H9 (cell line): Measurements from ENCODE around the gene LRP2BP. TPM values are rescaled to one million over a fixed set of nuclear protein-coding genes. Genes with fewer than 3 reads are reported as not detected.

ENCODE experiments used
- DNase-seq: peaks from one replicate; pipeline ENCODE4 v3.0.0-alpha.2; 2017
- H2AFZ ChIP-seq: one replicate; pipeline ENCODE4 v1.6.1; 2013; ENCODE audit warnings: mild to moderate bottlenecking, low read length, control low read depth, moderate library complexity
- H2AK5ac ChIP-seq: 2 replicates; pipeline ENCODE4 v1.6.1; 2013; ENCODE audit warnings: low read length, control low read depth, mixed read lengths; ENCODE audit not compliant: insufficient read length
- H2BK120ac ChIP-seq: one replicate; pipeline ENCODE4 v1.6.1; 2013; ENCODE audit warnings: low read depth, mild to moderate bottlenecking, low read length, control low read depth, inconsistent platforms; ENCODE audit not compliant: poor library complexity, severe bottlenecking
- H2BK12ac ChIP-seq: 2 replicates; pipeline ENCODE4 v1.6.1; 2013; ENCODE audit warnings: low read length, control low read depth, mixed read lengths, low read depth; ENCODE audit not compliant: insufficient read length
- H2BK15ac ChIP-seq: 2 replicates; pipeline ENCODE4 v1.6.1; 2013; ENCODE audit warnings: low read depth, low read length, control low read depth
- H2BK20ac ChIP-seq: one replicate; pipeline ENCODE4 v1.6.1; 2013; ENCODE audit warnings: low read depth, mild to moderate bottlenecking, low read length, control low read depth, inconsistent platforms; ENCODE audit not compliant: poor library complexity, severe bottlenecking
- H2BK5ac ChIP-seq: 2 replicates; pipeline ENCODE4 v1.6.1; 2013; ENCODE audit warnings: low read length, control low read depth, mixed read lengths; ENCODE audit not compliant: insufficient read length
- H3K14ac ChIP-seq: 2 replicates; pipeline ENCODE4 v1.6.1; 2013; ENCODE audit warnings: low read length, control low read depth; ENCODE audit not compliant: insufficient read depth
- H3K18ac ChIP-seq: 2 replicates; pipeline ENCODE4 v1.6.1; 2013; ENCODE audit warnings: low read depth, mild to moderate bottlenecking, mixed read lengths, low read length, control low read depth; ENCODE audit not compliant: insufficient read length
- H3K23ac ChIP-seq: 2 replicates; pipeline ENCODE4 v1.6.1; 2013; ENCODE audit warnings: low read length, control low read depth, mixed read lengths, low read depth; ENCODE audit not compliant: insufficient read length
- H3K23me2 ChIP-seq: 2 replicates; pipeline ENCODE4 v1.6.1; 2013; ENCODE audit warnings: low read depth, mild to moderate bottlenecking, mixed read lengths, low read length, control low read depth; ENCODE audit not compliant: insufficient read length, poor library complexity, severe bottlenecking
- H3K27ac ChIP-seq: 2 replicates; pipeline ENCODE4 v1.5.1; 2013; ENCODE audit warnings: low read length, control low read depth, mixed read lengths, low read depth; ENCODE audit not compliant: insufficient read length
- H3K27me3 ChIP-seq: 2 replicates; pipeline ENCODE4 v1.6.1; 2013; ENCODE audit warnings: low read length, control low read depth, inconsistent platforms; ENCODE audit not compliant: insufficient read depth
- H3K4ac ChIP-seq: 2 replicates; pipeline ENCODE4 v1.6.1; 2013; ENCODE audit warnings: low read depth, mild to moderate bottlenecking, control low read depth, inconsistent platforms, low read length, moderate library complexity
- H3K4me1 ChIP-seq: 2 replicates; pipeline ENCODE4 v1.6.1; 2013; ENCODE audit warnings: low read length, control low read depth, inconsistent platforms; ENCODE audit not compliant: insufficient read depth
- H3K4me2 ChIP-seq: 2 replicates; pipeline ENCODE4 v1.6.1; 2013; ENCODE audit warnings: low read length, control low read depth, mixed read lengths; ENCODE audit not compliant: insufficient read length, insufficient read depth
- H3K56ac ChIP-seq: 2 replicates; pipeline ENCODE4 v1.6.1; 2013; ENCODE audit warnings: low read depth, mild to moderate bottlenecking, mixed read lengths, low read length, control low read depth; ENCODE audit not compliant: insufficient read length
- H3K79me1 ChIP-seq: 2 replicates; pipeline ENCODE4 v1.6.1; 2013; ENCODE audit warnings: low read depth, mild to moderate bottlenecking, moderate library complexity, low read length, control low read depth, inconsistent platforms; ENCODE audit not compliant: insufficient read depth, poor library complexity, severe bottlenecking
- H3K79me2 ChIP-seq: 2 replicates; pipeline ENCODE4 v1.6.1; 2013; ENCODE audit warnings: low read length, control low read depth, inconsistent platforms; ENCODE audit not compliant: insufficient read depth
- H3K9ac ChIP-seq: 2 replicates; pipeline ENCODE4 v1.6.1; 2013; ENCODE audit warnings: low read length, control low read depth, mixed read lengths; ENCODE audit not compliant: insufficient read length; ENCODE audit errors: extremely low read depth
- H3K9me3 ChIP-seq: one replicate; pipeline ENCODE4 v1.6.1; 2013; ENCODE audit warnings: low read depth, low read length, inconsistent platforms; ENCODE audit not compliant: control insufficient read depth
- H3T11ph ChIP-seq: one replicate; pipeline ENCODE4 v1.6.1; 2013; ENCODE audit warnings: mild to moderate bottlenecking, low read length, control low read depth, inconsistent platforms
- H4K20me1 ChIP-seq: one replicate; pipeline ENCODE4 v1.6.1; 2013; ENCODE audit not compliant: control insufficient read depth, insufficient read length, insufficient read depth
- H4K5ac ChIP-seq: 2 replicates; pipeline ENCODE4 v1.6.1; 2013; ENCODE audit warnings: low read depth, mild to moderate bottlenecking, mixed read lengths, low read length, control low read depth; ENCODE audit not compliant: insufficient read length
- H4K8ac ChIP-seq: replicated peaks from 2 replicates; pipeline ENCODE4 v1.6.1; 2013; ENCODE audit warnings: low read length, control low read depth, mixed read lengths, low read depth; ENCODE audit not compliant: insufficient read length
- H4K91ac ChIP-seq: 2 replicates; pipeline ENCODE4 v1.6.1; 2013; ENCODE audit warnings: low read depth, mild to moderate bottlenecking, moderate library complexity, mixed read lengths, low read length, control low read depth; ENCODE audit not compliant: insufficient read length
- H3K27ac Mint-ChIP-seq, 3 experiments: 2 replicates in 2 of 3; 3 replicates in 1 of 3; pipeline ENCODE4 v1.8.0; 2020 to 2021; ENCODE audit warnings: mixed read lengths in 3 of 3, mild to moderate bottlenecking in 1 of 3, moderate library complexity in 1 of 3
- H3K27me3 Mint-ChIP-seq: 2 replicates; pipeline ENCODE4 v1.8.0; 2021; ENCODE audit warnings: low read depth, mild to moderate bottlenecking, moderate library complexity, mixed read lengths
- H3K36me3 Mint-ChIP-seq, 3 experiments: 2 replicates in 2 of 3; 3 replicates in 1 of 3; pipeline ENCODE4 v1.8.0; 2020 to 2021; ENCODE audit warnings: low read depth in 3 of 3, mixed read lengths in 3 of 3; ENCODE audit not compliant: insufficient read depth in 1 of 3
- H3K4me1 Mint-ChIP-seq, 2 experiments: 2 replicates each; pipeline ENCODE4 v1.8.0; 2020; ENCODE audit warnings: mixed read lengths in 2 of 2
- H3K4me3 Mint-ChIP-seq, 2 experiments: 2 replicates in 1 of 2; 3 replicates in 1 of 2; pipeline ENCODE4 v1.8.0; 2020 to 2021; ENCODE audit warnings: mild to moderate bottlenecking in 2 of 2, mixed read lengths in 2 of 2, moderate library complexity in 1 of 2
- H3K9me3 Mint-ChIP-seq, 2 experiments: 2 replicates in 1 of 2; 3 replicates in 1 of 2; pipeline ENCODE4 v1.8.0; 2020; ENCODE audit warnings: mild to moderate bottlenecking in 2 of 2, mixed read lengths in 2 of 2, moderate library complexity in 1 of 2
- WGBS: extraction: QIAGEN DNeasy Blood & Tissue Kit; methylation state at CpG from one replicate; pipeline ENCODE4 v1.1.7; 2013; ENCODE audit warnings: missing lambda C conversion rate, low lambda C conversion rate, mixed read lengths; ENCODE audit not compliant: insufficient read length; ENCODE audit errors: extremely low coverage; 5-methylcytosine and 5-hydroxymethylcytosine counted together
- total RNA-seq: library from RNA; stranded (reverse); gene quantifications from 2 replicates; pipeline ENCODE4 v1.2.1, GENCODE V29; 2021
- TF ChIP-seq, protein P1 (sequence below): fragments of 200-600 bp; sonication (generic); conservative IDR thresholded peaks from 3 replicates; pipeline ENCODE4 v1.8.0; 2021; ENCODE audit warnings: antibody characterized with exemption, mild to moderate bottlenecking

LRP2BP gene
- total RNA-seq, 1 experiment from 2014 or later = 0.46 TPM

- H3K18ac ChIP-seq = peak within 1 kb of the TSS; percentile 99
- TF ChIP-seq, protein P1, sequence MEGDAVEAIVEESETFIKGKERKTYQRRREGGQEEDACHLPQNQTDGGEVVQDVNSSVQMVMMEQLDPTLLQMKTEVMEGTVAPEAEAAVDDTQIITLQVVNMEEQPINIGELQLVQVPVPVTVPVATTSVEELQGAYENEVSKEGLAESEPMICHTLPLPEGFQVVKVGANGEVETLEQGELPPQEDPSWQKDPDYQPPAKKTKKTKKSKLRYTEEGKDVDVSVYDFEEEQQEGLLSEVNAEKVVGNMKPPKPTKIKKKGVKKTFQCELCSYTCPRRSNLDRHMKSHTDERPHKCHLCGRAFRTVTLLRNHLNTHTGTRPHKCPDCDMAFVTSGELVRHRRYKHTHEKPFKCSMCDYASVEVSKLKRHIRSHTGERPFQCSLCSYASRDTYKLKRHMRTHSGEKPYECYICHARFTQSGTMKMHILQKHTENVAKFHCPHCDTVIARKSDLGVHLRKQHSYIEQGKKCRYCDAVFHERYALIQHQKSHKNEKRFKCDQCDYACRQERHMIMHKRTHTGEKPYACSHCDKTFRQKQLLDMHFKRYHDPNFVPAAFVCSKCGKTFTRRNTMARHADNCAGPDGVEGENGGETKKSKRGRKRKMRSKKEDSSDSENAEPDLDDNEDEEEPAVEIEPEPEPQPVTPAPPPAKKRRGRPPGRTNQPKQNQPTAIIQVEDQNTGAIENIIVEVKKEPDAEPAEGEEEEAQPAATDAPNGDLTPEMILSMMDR = no peak
- no peak within 1 kb of the TSS for H2AFZ ChIP-seq
- no peaks in the 10 kb centered on the region for H3K27me3 ChIP-seq
- H3K4me2 ChIP-seq = peak within 1 kb of the TSS; percentile 52
- H3K9ac ChIP-seq = peak within 1 kb of the TSS; percentile 94
- DNase-seq = peak; percentile 88
- H2AK5ac ChIP-seq = no peak within 1 kb of the TSS
- Mint-ChIP-seq H3K27ac (peak within 1 kb of the TSS; percentile 99 to 100 (median 99)), H3K9me3 (no peaks in the 10 kb centered on the region; a peak in 1 of 5 replicates), H3K4me1 (peaks cover 7 to 9% of the 10 kb centered on the region in 2 experiments), H3K4me3 (peak within 1 kb of the TSS; percentile 88 to 92), H3K36me3 (peaks cover 3 to 12% (median 11%) of the 10 kb centered on the region in 3 experiments; a peak in 5 of 7 replicates), H3K27me3 (no peaks in the 10 kb centered on the region)
- no peak within 1 kb of the TSS for H3K23ac ChIP-seq
- no peak within 1 kb of the TSS for H3T11ph ChIP-seq
- no peak within 1 kb of the TSS for H3K27ac ChIP-seq
- H4K8ac ChIP-seq = no peak within 1 kb of the TSS
- H2BK15ac ChIP-seq = no peak within 1 kb of the TSS
- no CpG with 5 or more reads among the region's 66 CpGs for WGBS
- H3K79me2 ChIP-seq = no peaks in the 10 kb centered on the region
- H3K9me3 ChIP-seq = no peaks in the 10 kb centered on the region
- peaks cover 5% of the 10 kb centered on the region for H3K23me2 ChIP-seq
- no peak within 1 kb of the TSS; the same call in 1 of the 2 replicates for H3K4ac ChIP-seq
- peak within 1 kb of the TSS; percentile 32 for H2BK5ac ChIP-seq
- H4K20me1 ChIP-seq = no peaks in the 10 kb centered on the region
- no peaks in the 10 kb centered on the region; the same call in 1 of the 2 replicates for H3K4me1 ChIP-seq
- no peak within 1 kb of the TSS for H4K91ac ChIP-seq
- H2BK20ac ChIP-seq = no peak within 1 kb of the TSS
- H2BK12ac ChIP-seq = no peak within 1 kb of the TSS
- H4K5ac ChIP-seq = peak within 1 kb of the TSS; percentile 23
- H2BK120ac ChIP-seq = peak within 1 kb of the TSS; percentile 40
- H3K56ac ChIP-seq = peak within 1 kb of the TSS; percentile 57
- peaks cover 2% of the 10 kb centered on the region for H3K79me1 ChIP-seq
- H3K14ac ChIP-seq = peak within 1 kb of the TSS; percentile 99
Observed at GRCh38 chr4:185425647-185426352, 30.1 kb upstream of the LRP2BP start, which contains the start of gene UFSP2. UFSP2 (minus strand) TSS chr4:185425964; CDS start chr4:185425868, 96 bp downstream.
